ENCODE measurements around the gene GUCY2C. TPM values are rescaled to one million over a fixed set of nuclear protein-coding genes. Genes with fewer than 3 reads are reported as not detected.
"Not testable (repeated sequence)": the region's sequence is repeated elsewhere in the genome, so short reads cannot be mapped to it uniquely, and the experiment has no call there.

The GUCY2C gene
- total and polyA plus RNA-seq, 4 donors = 0.01 to 0.05 TPM; not detected in 2

- H3K27me3 ChIP-seq (ENCODE audit: control insufficient read depth in 4 of 4, insufficient read depth in 4 of 4, low read length in 3 of 4) = no peaks in the 10 kb centered on the region
- 89% methylated on average over 2 of the region's 2 CpGs for WGBS
Observed at GRCh38 chr12:14741942-14742341, 45.5 kb upstream of the GUCY2C start.

GRCh38 chr12:14741153-14741552, 44.8 kb upstream of the GUCY2C start:
- no peak overlapping the region for H3K4me3 ChIP-seq (ENCODE audit: low read depth in 1 of 3, low read length in 3 of 3)
- no peaks in the 10 kb centered on the region for H3K27me3 ChIP-seq (ENCODE audit: control insufficient read depth in 4 of 4, insufficient read depth in 4 of 4, low read length in 3 of 4)
- no peak overlapping the region for H3K27ac ChIP-seq (ENCODE audit: low read depth in 1 of 2, low read length in 2 of 2)
- no peaks in the 10 kb centered on the region for H3K36me3 ChIP-seq (ENCODE audit: control insufficient read depth in 4 of 4, insufficient read depth in 3 of 4, low read depth in 1 of 4, low read length in 3 of 4)
- TF ChIP-seq RXRA (IDR thresholded peaks at IDR 0.05) (peak in 1 of 2 donors; percentile 55), HNF4A (conservative IDR thresholded peaks at IDR 0.05) (peak in 1 of 2 donors; percentile 49), FOXA1 (IDR thresholded peaks at IDR 0.05) (no peak), ZBTB33 (IDR thresholded peaks at IDR 0.05) (no peak), YY1 (IDR thresholded peaks at IDR 0.05) (peak; percentile 40)
- no peaks in the 10 kb centered on the region for H3K9me3 ChIP-seq (ENCODE audit: control insufficient read depth in 4 of 4, low read length in 3 of 4)
- no peak for DNase-seq (ENCODE audit: low spot score)
- WGBS = 63% methylated on average over 4 of the region's 4 CpGs
- H3K4me1 ChIP-seq (ENCODE audit: control insufficient read depth in 4 of 4, insufficient read depth in 4 of 4, low read length in 3 of 4) = no peaks in the 10 kb centered on the region
- H3K9ac ChIP-seq (ENCODE audit: low read depth in 1 of 2, low read length in 2 of 2) = no peak overlapping the region

More at GRCh38 chr12:14741942-14742341, 45.5 kb upstream of the GUCY2C start:
- H3K4me1 ChIP-seq (ENCODE audit: control insufficient read depth in 4 of 4, insufficient read depth in 4 of 4, low read length in 3 of 4) = no peaks in the 10 kb centered on the region
- H3K9ac ChIP-seq (ENCODE audit: low read depth in 1 of 2, low read length in 2 of 2) = no peak overlapping the region
- no peak overlapping the region for H3K4me3 ChIP-seq (ENCODE audit: low read depth in 1 of 3, low read length in 3 of 3)
- no peaks in the 10 kb centered on the region for H3K36me3 ChIP-seq (ENCODE audit: control insufficient read depth in 4 of 4, insufficient read depth in 3 of 4, low read depth in 1 of 4, low read length in 3 of 4)
- no peak for DNase-seq (ENCODE audit: low spot score)
- H3K27ac ChIP-seq (ENCODE audit: low read depth in 1 of 2, low read length in 2 of 2) = no peak overlapping the region
- no peaks in the 10 kb centered on the region for H3K9me3 ChIP-seq (ENCODE audit: control insufficient read depth in 4 of 4, low read length in 3 of 4)
- TF ChIP-seq NR2F2 (IDR thresholded peaks at IDR 0.05) (no peak), JUND (IDR thresholded peaks at IDR 0.05) (no peak), SP1 (IDR thresholded peaks at IDR 0.05) (no peak)

- 89% methylated on average over 16 of the region's 16 CpGs for WGBS
- not testable (repeated sequence) for H3K36me3 ChIP-seq (ENCODE audit: control insufficient read depth in 4 of 4, insufficient read depth in 3 of 4, low read depth in 1 of 4, low read length in 3 of 4); H3K4me1 ChIP-seq (ENCODE audit: control insufficient read depth in 4 of 4, insufficient read depth in 4 of 4, low read length in 3 of 4); H3K27ac ChIP-seq (ENCODE audit: low read depth in 1 of 2, low read length in 2 of 2); H3K27me3 ChIP-seq (ENCODE audit: control insufficient read depth in 4 of 4, insufficient read depth in 4 of 4, low read length in 3 of 4); H3K9me3 ChIP-seq (ENCODE audit: control insufficient read depth in 4 of 4, low read length in 3 of 4); H3K9ac ChIP-seq (ENCODE audit: low read depth in 1 of 2, low read length in 2 of 2); H3K4me3 ChIP-seq (ENCODE audit: low read depth in 1 of 3, low read length in 3 of 3); DNase-seq (ENCODE audit: low spot score)
- TF ChIP-seq HNF4A (conservative IDR thresholded peaks at IDR 0.05) = peak in 1 of 2 donors; percentile 15
Observed at GRCh38 chr12:14736441-14736840, 40.0 kb upstream of the GUCY2C start.

- TF ChIP-seq HNF4A (conservative IDR thresholded peaks at IDR 0.05) = no peak
- TF ChIP-seq MAX (IDR thresholded peaks at IDR 0.05) = no peak
- no peak for TF ChIP-seq REST (IDR thresholded peaks at IDR 0.05)
- TF ChIP-seq NR2F2 (IDR thresholded peaks at IDR 0.05) = no peak
- no peak for TF ChIP-seq HNF4G (IDR thresholded peaks at IDR 0.05)
- no peak for TF ChIP-seq ZBTB33 (IDR thresholded peaks at IDR 0.05)
- no peak for TF ChIP-seq ATF3 (IDR thresholded peaks at IDR 0.05)
- TF ChIP-seq YY1 (IDR thresholded peaks at IDR 0.05) = no peak
- no peak for TF ChIP-seq SP1 (IDR thresholded peaks at IDR 0.05)
- no peak for TF ChIP-seq EGR1 (IDR thresholded peaks at IDR 0.05; ENCODE audit: low read depth in 2 of 2)
- Histone ChIP-seq H3K9ac (ENCODE audit: low read depth in 1 of 2, low read length in 2 of 2) (no peak overlapping the region), H3K9me3 (ENCODE audit: control insufficient read depth in 4 of 4, low read length in 3 of 4) (no peaks in the 10 kb centered on the region), H3K4me1 (ENCODE audit: control insufficient read depth in 4 of 4, insufficient read depth in 4 of 4, low read length in 3 of 4) (no peaks in the 10 kb centered on the region), H3K27ac (ENCODE audit: low read depth in 1 of 2, low read length in 2 of 2) (no peak overlapping the region), H3K27me3 (ENCODE audit: control insufficient read depth in 4 of 4, insufficient read depth in 4 of 4, low read length in 3 of 4) (no peaks in the 10 kb centered on the region), H3K36me3 (ENCODE audit: control insufficient read depth in 4 of 4, insufficient read depth in 3 of 4, low read depth in 1 of 4, low read length in 3 of 4) (no peaks in the 10 kb centered on the region), H3K4me3 (ENCODE audit: low read depth in 1 of 3, low read length in 3 of 3) (no peak overlapping the region)
- no peak for DNase-seq (ENCODE audit: low spot score)
- WGBS = 67% methylated on average over 6 of the region's 6 CpGs
Observed at GRCh38 chr12:14731821-14732220, 35.4 kb upstream of the GUCY2C start.
